Muscle of back (tissue), 13 donors: ENCODE measurements around the gene BCAS3. TPM values are rescaled to one million over a fixed set of nuclear protein-coding genes. Genes with fewer than 3 reads are reported as not detected.
A peak's percentile ranks its signal among the peaks of the same experiment; 100 is the strongest.

Experiments used
- DNase-seq, 3 donors: peaks; one replicate each; pipeline versions ENCODE4 v3.0.0 to v3.0.0-alpha.2; 2013
- long read RNA-seq, 9 donors: transcript quantifications; one replicate each; lab custom pipeline, GENCODE V29; 2026
- polyA plus RNA-seq, 10 donors: library from polyadenylated mRNA; unstranded; fragments of 120-200 nt; gene quantifications; one replicate each; pipeline ENCODE4 v1.2.1, GENCODE V29; 2013; ENCODE audit not compliant: insufficient read length in 10 of 10

Gene BCAS3
- 10 to 100 TPM in 5 of 10 donors, 1 to 10 TPM in 5; 8.0 to 13.2 (median 10.2) TPM for polyA plus RNA-seq
- long read RNA-seq, donor 1, full-length matches to known transcripts = 1 of 1 reads
- long read RNA-seq, donor 1, partial matches to known transcripts = 0 of 1 reads
- long read RNA-seq, donor 1, other reads (novel, unspliced or antisense) = 0 of 1 reads
- long read RNA-seq, donor 2, full-length matches to known transcripts = 2 of 2 reads
- long read RNA-seq, donor 2, partial matches to known transcripts = 0 of 2 reads
- long read RNA-seq, donor 2, other reads (novel, unspliced or antisense) = 0 of 2 reads
- long read RNA-seq, donor 3, full-length matches to known transcripts = 1 of 1 reads
- long read RNA-seq, donor 3, partial matches to known transcripts = 0 of 1 reads
- long read RNA-seq, donor 3, other reads (novel, unspliced or antisense) = 0 of 1 reads
- long read RNA-seq, donor 4, full-length matches to known transcripts = 2 of 2 reads
- long read RNA-seq, donor 4, partial matches to known transcripts = 0 of 2 reads
- long read RNA-seq, donor 4, other reads (novel, unspliced or antisense) = 0 of 2 reads
- long read RNA-seq, donor 5, full-length matches to known transcripts = 1 of 1 reads
- long read RNA-seq, donor 5, partial matches to known transcripts = 0 of 1 reads
- long read RNA-seq, donor 5, other reads (novel, unspliced or antisense) = 0 of 1 reads
- long read RNA-seq, donor 6, full-length matches to known transcripts = 2 of 2 reads
- long read RNA-seq, donor 6, partial matches to known transcripts = 0 of 2 reads
- long read RNA-seq, donor 6, other reads (novel, unspliced or antisense) = 0 of 2 reads
- long read RNA-seq, donor 7, full-length matches to known transcripts = 2 of 2 reads
- long read RNA-seq, donor 7, partial matches to known transcripts = 0 of 2 reads
- long read RNA-seq, donor 7, other reads (novel, unspliced or antisense) = 0 of 2 reads
- long read RNA-seq, donor 8 = 0 reads
- long read RNA-seq, donor 9, full-length matches to known transcripts = 1 of 1 reads
- long read RNA-seq, donor 9, partial matches to known transcripts = 0 of 1 reads
- long read RNA-seq, donor 9, other reads (novel, unspliced or antisense) = 0 of 1 reads

DNA sequence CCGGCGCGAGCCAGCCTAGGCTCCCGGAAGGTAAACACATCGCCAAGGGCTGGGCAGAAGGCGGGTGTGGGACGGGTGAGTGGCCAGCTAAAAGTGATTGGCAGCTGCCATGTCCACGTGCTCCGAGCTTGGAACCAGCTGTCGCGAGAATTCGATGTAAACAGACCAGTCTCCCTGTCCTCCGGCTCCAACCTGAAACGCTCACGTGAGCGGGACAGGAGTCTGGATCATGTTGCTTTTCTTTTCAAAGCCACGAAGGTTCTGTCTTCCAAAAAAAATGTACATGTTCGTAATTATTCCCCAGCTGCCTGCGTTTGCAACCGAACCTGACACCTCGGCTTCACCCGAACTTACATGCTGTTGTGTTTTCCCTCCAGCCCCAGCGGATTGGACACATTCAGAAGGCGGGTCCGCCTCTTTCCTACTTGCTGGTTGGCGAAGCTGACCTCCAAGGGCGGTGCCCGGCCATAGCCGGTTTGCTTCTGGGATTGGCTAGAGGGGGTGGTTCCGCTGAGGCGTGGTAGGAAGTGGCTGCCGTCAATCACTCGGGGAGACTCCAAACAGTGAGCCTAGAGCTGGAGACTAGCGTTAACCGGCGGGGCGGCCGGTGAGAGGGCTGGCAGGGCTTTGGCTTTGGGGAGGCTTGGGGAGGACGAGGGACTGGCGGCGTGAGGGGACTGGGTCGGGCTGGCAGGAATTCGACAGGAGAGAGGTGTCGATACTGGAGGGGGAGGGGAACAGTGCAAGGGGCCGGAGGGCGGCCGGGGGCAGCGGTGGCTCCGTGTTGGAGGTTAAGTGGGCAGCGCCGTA lies at the start of gene BCAS3:
BCAS3 (plus strand) TSS at position 544 of the 810 bp plus-strand sequence.
- DNase-seq = peak; percentile 97 to 99 (median 99)

DNA sequence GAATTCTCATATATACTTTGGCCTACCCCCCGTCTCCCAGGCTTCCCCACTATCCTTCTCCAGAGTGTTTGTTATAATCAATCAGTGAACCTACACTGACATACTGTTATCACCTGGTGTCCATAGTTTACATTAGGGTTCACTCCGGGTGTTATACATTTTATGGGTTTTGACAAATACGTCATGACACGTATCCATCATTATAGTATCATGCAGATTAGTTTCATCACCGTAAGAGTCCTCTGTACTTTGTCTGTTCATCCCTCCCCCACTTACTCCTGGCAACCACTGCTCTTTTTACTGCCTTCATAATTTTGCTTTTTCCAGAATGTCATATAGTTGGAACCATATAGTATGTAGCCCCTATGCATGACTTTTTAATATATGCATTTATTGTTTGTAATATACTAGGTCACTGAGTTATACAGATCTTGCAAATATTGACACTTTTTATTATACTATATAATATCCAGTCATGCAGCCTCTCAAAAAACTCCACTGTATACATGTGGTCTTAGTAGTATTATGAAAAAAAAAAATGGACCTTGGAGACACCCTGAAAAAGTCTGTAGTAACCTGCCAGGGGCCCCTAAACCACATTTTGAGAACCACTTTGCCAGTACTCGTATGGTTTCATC lies 49.3 kb upstream of the BCAS3 start:
- DNase-seq = no peak

DNA sequence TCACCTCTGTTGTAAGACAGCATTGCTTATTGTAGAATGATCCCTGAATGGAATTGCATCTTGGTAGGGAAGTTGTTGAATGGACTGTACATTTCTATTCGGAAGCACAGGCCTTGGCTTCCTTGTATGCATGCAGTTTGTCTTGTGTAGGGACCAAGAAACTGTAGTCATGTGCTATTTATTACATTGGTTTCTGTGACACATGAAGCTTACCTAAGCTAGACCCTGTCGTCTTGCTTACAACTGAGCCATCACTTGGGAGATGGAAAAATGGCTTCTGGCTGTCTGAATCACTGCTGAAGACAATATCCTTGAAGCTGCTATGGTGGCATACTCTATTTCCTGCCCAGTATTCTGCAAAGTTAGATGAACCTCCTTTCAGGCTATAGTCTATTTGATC lies 48.5 kb upstream of the BCAS3 start:
- no peak for DNase-seq

DNA sequence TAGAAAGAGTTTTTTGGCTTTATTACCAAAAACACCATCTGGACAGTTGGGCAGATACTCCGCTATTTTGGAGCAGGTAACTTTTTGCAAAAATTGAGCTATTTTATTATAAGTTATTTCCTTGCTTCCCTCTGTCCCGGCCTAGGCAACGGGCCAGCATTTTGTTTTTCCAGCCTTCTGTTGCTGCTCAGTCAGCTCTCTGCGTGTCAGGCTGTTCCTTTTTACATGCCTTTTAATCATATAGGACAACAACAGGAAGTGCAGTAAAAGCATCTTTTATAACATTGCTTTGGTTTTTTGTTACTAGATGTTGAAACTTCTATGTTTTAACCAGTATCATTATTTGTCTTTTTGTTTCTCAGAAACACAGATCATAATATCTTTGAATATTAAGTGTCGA lies 47.3 kb upstream of the BCAS3 start:
- peak in 2 of 3 donors; percentile 37 to 60 for DNase-seq

DNA sequence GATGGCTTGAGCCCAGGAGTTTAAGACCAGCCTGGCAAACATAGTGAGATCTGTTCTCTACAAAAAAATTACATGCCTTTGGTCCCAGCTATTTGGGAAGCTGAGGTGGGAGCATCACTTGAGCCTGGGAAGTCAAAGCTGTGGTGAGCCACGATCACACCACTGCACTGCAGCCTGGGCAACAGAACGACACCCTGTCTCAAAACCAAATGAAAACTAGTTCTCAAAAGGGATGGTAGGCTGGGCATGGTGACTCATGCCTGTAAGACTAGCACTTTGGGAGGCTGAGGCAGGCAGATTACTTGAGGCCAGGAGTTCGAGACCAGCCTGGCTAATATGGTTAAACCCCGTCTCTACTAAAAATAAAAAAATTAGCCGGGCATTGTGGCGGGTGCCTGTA lies 46.5 kb upstream of the BCAS3 start:
- no peak for DNase-seq

DNA sequence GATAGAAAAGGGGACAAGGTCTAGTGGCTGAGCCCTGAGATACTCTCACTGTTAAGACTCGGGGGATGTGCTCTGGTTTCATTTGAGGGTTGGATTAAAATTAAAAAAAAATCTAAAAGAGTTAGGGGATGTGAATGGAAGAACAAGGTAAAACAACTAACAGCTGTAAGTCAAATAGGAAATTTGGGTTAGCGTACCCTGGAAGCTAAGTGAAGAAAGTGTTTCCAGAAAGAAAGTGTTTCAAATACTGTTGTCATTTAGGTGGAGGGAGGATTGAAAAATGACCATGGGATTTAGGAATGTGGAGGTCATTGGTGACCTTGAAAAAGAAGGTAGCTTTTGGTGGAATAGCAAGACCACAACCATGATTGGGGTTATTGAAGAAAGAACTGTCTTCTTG lies 40.0 kb upstream of the BCAS3 start:
- DNase-seq = no peak

DNA sequence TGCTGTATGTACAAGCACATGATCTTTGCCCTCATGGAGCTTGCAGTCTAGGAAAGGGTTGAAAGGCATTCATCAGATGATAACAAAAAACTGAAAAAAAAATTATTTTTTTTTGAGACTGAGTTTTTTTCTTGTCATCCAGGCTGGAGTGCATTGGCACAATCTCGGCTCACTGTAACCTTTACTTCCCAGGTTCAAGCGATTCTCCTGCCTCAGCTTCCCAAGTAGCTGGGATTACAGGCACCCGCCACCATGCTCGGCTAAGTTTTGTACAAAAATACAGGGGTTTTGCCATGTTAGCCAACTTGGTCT lies 38.7 kb upstream of the BCAS3 start:
- DNase-seq = no peak

DNA sequence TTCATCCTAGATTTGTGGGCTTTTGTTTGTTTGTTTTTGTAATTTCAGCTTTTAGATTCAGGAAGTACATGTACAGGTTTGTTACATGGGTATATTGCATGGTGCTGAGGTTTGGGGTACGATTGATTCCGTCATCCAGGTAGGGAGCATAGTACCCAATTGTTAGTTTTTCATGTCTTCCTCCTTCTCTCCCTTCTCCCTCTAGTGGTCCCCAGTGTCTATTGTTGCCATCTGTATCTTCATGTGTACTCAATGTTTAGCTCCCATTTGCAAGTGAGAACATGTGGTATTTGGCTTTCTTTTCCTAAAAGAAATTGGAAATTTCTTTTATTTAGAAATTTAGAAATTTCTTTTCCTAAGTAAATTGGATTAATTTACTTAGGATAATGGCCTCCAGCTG lies 37.1 kb upstream of the BCAS3 start:
- no peak for DNase-seq

DNA sequence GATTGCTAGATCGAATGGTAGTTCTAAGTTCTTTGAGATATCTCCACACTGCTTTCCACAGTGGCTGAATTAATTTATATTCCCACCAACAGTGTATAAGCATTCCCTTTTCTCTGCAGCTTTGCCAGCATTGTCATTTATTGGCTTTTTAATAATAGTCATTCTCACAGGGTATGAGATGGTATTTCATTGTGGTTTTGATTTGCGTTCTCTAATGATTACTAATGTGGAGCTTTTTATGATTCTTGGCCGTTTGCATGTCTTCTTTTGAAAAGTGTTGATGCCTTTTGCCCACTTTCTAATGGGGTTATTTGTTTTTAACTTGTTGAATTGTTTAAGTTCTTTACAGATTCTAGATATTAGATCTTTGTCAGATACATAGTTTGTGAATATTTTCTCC lies 36.5 kb upstream of the BCAS3 start:
- DNase-seq = no peak

DNA sequence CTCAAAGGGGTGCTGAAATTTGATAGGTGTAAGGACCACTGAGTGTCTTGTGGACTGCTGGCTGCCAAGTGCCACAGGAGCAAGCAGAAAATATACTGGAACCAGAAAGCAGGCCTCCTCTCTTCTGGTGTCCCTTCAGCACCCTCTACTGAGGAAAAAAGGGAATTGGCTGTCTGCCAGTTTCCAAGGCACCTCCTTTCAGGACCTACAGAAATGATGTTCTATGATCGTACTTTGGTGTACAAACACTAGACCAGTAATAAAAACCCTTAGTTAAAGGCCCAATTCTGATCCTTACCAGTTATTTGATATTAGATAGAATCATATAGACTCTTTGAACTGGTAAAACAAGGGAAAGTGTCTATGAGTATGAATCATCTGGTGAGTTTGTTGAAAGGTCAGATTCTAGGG lies 35.8 kb upstream of the BCAS3 start:
- peak; percentile 62 to 75 (median 72) for DNase-seq

DNA sequence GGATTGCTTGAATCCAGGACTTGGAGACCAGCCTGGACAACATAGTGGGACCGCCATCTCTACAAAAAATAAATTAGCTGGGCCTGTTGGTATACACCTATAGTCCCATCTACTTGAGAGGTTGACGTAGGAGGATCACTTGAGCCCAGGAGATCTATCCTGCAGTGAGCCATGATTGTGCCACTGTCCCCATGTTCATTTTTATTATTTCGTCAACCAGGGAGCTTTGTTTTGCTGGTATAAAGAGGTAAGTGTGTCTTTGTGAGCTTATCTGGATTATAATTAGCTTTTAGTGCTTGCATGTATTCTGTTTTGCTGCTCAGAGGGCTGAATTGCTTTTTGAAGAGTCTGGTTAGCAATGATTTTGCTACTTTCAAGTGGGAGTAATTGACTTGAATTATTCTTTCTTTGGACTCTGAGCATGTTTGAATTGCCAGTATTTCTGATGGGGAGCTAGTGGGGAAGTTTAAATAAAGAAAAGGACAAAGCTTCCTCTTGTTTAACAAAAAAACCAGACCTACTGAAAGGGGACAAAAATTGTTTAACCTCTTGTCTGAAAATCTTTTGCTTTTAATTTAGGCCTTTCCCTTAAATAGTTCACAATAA lies 31.6 kb upstream of the BCAS3 start:
- DNase-seq = no peak

DNA sequence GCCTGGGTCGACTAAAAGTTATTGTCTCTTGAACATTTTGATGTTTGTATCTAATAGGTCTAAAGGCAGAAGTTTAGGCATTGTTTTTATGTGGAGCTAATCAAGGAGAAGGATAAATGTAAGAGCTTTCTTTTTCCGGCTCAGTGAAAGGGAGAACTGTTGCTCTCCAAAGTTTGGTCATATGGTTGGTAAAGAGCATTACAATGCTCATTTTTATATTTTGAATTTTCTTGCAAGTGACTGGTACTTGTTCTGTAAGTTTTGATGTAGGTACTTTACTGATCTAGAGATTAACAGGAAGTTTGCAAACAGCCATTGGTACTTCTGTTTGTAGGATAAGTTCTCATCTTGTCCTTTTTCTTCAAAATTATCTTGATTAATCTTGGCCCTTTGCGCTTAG lies 30.9 kb upstream of the BCAS3 start:
- no peak for DNase-seq

DNA sequence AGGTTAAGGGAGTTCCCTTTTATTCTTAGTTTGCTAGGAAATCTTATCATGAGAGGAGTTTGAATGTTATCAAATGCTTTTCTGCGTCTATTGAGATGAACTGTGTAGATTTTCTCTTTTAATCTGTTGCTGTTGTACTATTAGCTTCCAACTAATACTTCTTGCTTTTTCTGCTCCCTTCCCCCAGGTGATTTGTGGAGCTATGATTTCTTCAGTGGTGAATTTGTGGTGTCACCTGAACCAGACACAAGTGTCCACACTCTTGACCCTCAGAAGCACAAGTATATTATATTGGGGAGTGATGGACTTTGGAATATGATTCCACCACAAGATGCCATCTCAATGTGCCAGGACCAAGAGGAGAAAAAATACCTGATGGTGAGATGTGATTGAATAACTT lies 29.9 kb upstream of the BCAS3 start:
- no peak for DNase-seq

DNA sequence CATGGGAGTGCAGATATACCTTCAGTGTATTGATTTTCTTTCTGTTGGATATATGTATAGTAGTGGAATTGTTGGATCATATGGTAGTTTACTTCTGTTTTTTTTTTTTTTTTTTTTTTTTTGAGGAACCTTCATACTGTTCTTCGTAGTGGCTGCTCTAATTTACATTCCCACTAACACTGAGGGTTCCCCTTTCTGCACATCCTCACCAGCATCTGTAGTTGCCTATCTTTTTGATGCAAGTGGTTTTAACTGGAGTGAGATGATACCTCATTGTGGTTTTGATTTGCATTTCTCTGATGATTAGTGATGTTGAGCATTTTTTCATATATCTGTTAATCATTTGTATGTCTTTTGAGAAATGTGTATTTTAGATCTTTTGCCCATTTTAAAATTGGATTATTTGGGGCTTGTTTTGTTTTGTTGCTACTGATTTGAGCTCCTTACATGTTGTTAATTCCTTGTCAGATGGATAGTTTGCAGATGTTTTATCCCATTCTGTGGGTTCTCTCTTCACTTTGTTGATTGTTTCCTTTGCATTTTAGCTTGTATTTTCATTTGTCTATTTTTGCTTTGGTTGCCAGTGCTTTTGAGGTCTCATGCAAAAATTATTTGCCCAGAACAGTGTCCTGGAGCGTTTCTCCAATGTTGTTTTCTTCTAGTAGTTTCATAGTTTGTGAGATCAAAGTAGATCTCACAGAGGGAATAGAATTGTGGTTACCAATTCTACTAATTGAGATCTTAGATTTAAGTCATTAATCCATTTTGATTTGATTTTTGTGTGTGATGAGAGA lies 25.0 kb upstream of the BCAS3 start:
- no peak for DNase-seq

DNA sequence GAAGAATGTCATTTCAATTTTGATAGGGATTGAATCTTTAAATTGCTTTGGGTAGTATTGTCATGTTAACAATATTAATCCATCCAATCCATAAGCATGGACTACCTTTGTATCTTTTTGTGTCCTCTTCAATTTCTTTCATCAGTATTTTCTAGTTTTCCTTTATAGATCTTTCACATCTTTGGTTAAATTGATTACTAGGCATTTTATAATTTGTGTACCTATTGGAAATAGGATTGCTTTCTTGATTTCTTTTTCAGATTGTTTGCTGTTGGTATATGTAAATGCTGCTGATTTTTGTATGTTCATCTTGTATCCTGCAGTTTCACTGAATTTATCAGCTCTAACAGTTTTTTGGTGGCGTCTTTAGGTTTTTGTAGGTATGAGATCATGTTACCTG lies 24.1 kb upstream of the BCAS3 start:
- DNase-seq = no peak

DNA sequence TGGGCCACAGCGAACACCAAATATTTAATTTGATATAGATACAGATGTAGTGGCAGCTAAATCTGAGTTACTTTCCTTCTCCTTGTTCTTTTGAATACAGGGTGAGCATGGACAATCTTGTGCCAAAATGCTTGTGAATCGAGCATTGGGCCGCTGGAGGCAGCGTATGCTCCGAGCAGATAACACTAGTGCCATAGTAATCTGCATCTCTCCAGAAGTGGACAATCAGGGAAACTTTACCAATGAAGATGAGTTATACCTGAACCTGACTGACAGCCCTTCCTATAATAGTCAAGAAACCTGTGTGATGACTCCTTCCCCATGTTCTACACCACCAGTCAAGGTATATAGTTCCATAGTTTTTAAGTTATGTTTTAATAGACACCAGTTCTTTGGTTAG lies 21.2 kb upstream of the BCAS3 start:
- DNase-seq = no peak

DNA sequence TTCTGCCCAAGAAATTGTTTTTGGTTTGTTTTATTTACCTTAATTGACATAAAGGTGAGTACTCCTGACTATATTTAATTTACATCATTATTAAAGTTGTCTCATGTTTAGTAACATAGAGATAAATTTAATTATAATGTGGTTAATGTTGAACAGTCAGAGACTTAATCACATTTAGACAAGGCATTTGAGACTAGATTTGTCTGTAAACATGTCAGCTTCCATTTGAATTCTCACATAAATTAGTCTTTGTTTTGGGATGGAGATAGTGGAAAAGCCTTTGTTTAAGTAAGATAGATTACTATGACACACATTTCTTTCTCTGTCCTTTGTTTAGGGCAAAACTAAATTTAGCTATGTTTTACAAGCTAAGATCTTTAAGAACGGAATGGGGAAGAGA lies 18.5 kb upstream of the BCAS3 start:
- DNase-seq = no peak

DNA sequence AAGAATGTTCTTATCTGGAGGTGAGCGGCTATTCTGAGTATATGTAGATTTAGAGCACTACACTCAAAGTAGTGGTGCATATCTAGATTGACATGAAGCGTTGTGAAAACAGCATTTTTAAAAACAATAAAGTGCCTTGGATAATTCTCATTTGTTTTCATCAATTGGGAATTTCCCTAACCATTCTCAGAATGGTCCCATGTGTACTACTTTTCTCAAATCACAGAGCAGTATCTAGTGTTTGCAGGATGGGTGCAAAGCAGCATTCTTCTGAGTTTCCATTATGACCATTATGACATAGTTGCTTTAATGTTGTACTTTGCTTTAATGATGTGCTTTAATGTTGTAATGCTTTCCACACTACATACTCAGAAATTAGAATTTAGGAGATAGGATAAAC lies 16.2 kb upstream of the BCAS3 start:
- DNase-seq = no peak

DNA sequence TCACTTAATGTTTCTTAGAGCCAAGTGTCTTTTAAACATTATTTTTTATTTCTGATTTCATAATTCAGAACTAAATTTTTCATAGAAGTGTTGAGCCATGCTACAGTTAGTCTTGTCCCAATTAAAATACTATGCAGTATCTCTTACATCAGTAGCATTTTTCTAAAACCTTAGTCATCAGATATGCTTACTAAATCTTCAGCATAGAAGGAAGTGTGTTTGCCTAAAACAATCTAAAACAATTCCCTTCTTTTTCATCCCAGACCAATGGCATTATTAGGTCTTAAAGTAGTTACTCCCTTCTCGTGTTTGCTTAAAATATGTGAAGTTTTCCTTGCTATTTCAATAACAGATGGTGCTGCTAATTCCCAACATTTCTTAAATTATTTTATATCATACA lies 13.6 kb upstream of the BCAS3 start:
- DNase-seq = no peak

DNA sequence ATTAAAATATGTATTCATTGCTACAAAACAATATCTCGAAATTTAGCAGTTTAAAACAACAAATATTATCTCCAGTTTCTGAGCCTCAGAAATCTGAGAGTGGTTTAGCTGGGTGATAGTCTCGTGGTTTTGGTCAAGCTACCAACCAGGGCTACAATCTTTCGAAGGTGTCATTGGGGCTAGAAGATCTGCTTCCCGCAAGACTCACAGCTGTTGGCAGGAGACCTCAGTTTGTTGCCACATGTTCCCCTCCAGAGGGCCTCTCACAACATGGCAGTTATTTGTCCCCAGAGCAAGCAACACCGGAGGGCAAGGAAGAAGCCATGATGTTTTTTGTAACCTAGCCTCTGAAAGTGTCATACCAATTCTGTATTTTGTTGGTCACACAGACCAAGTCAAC lies 12.0 kb upstream of the BCAS3 start:
- no peak for DNase-seq
